ENCODE measurements around the gene A3GALT2. TPM values are rescaled to one million over a fixed set of nuclear protein-coding genes. Genes with fewer than 3 reads are reported as not detected.
A peak's percentile ranks its signal among the peaks of the same experiment; 100 is the strongest.

The A3GALT2 gene
- total and polyA plus RNA-seq, 9 of the 15 experiments (the other 6 are each of a cell fraction or from before 2014, with no cell fraction given) = not detected

- peak; percentile 44; the same call in 1 of the 2 replicates for TF ChIP-seq ARID3B (CRISPR knock-in tag; IDR thresholded peaks at IDR 0.05; ENCODE audit: borderline replicate concordance)
- peak; percentile 69 for TF ChIP-seq FOXP1 (CRISPR knock-in tag; IDR thresholded peaks at IDR 0.05)
- TF ChIP-seq ZNF589 (CRISPR knock-in tag; IDR thresholded peaks at IDR 0.05; ENCODE audit: low read depth) = no peak; the same call in 1 of the 2 replicates
- TF ChIP-seq ZNF639 (CRISPR knock-in tag; conservative IDR thresholded peaks at IDR 0.05 in 1 of 2, IDR thresholded peaks at IDR 0.05 in 1 of 2) = peak in 1 of 2 experiments; percentile 86; a peak in 2 of 4 replicates
- no peak for TF ChIP-seq AFF1 (IDR thresholded peaks at IDR 0.05; ENCODE audit: low read depth in 1 of 2, partially characterized antibody in 2 of 2)
- TF ChIP-seq CHAMP1 (IDR thresholded peaks at IDR 0.05) = no peak
- TF ChIP-seq MYNN (IDR thresholded peaks at IDR 0.05) = no peak
- TF ChIP-seq MYNN (CRISPR knock-in tag; IDR thresholded peaks at IDR 0.05) = no peak
- no peak; the same call in 1 of the 2 replicates for TF ChIP-seq IRF1 (CRISPR knock-in tag; IDR thresholded peaks at IDR 0.05; ENCODE audit: borderline replicate concordance)
- TF ChIP-seq ZNF444 (CRISPR knock-in tag; IDR thresholded peaks at IDR 0.05) = no peak
- TF ChIP-seq ZFP30 (CRISPR knock-in tag; IDR thresholded peaks at IDR 0.05; ENCODE audit: borderline replicate concordance) = no peak
- peak; percentile 85 for TF ChIP-seq VEZF1 (CRISPR knock-in tag; IDR thresholded peaks at IDR 0.05)
- TF ChIP-seq ZKSCAN1 (IDR thresholded peaks at IDR 0.05; ENCODE audit: low read depth, low read length) = no peak; the same call in 1 of the 2 replicates
Measured at GRCh38 chr1:33349778-33350610, 29.1 kb upstream of the A3GALT2 start (continued).
